BE2C (cell line): ENCODE measurements around the gene IL22RA1.

Source experiments
- DNase-seq: peaks from one replicate; pipeline ENCODE4 v3.0.0-alpha.2; 2020
- H3K27me3 ChIP-seq: fragments of 250-450 bp; sonication (Bioruptor Pico); 2 replicates; pipeline ENCODE4 v1.5.1; 2020; ENCODE audit warnings: mild to moderate bottlenecking
- H3K36me3 ChIP-seq: fragments of 250-450 bp; sonication (Bioruptor Pico); 2 replicates; pipeline ENCODE4 v1.5.1; 2020; ENCODE audit warnings: mild to moderate bottlenecking
- H3K4me1 ChIP-seq: fragments of 250-450 bp; sonication (Bioruptor Pico); 2 replicates; pipeline ENCODE4 v1.5.1; 2020
- H3K4me3 ChIP-seq: 2 replicates; pipeline ENCODE4 v1.5.1; 2011; ENCODE audit warnings: low read depth, low read length
- H3K9me3 ChIP-seq: fragments of 250-450 bp; sonication (Bioruptor Pico); 2 replicates; pipeline ENCODE4 v1.5.1; 2020
- CTCF ChIP-seq: IDR thresholded peaks from 2 replicates; pipeline ENCODE4 v1.5.1; 2012; ENCODE audit warnings: mild to moderate bottlenecking, low read depth, low read length

IL22RA1 gene

GRCh38 chr1:24108334-24109165 lies 34.4 kb downstream of the IL22RA1 start:
- TF ChIP-seq CTCF = no peak
- no peak overlapping the region for H3K4me3 ChIP-seq
- no peaks in the 10 kb centered on the region for H3K9me3 ChIP-seq
- no peak for DNase-seq
- no peaks in the 10 kb centered on the region for H3K4me1 ChIP-seq
- no peaks in the 10 kb centered on the region for H3K36me3 ChIP-seq
- no peaks in the 10 kb centered on the region for H3K27me3 ChIP-seq

- no peaks in the 10 kb centered on the region for H3K27me3 ChIP-seq
- no peaks in the 10 kb centered on the region for H3K9me3 ChIP-seq
- no peaks in the 10 kb centered on the region for H3K36me3 ChIP-seq
- no peak for TF ChIP-seq CTCF
- no peak overlapping the region for H3K4me3 ChIP-seq
- no peaks in the 10 kb centered on the region for H3K4me1 ChIP-seq
- no peak for DNase-seq
These were observed 35.3 kb downstream of the IL22RA1 start for GRCh38 chr1:24107462-24108138.

- Histone ChIP-seq H3K4me3 (no peak overlapping the region), H3K27me3 (no peaks in the 10 kb centered on the region), H3K9me3 (no peaks in the 10 kb centered on the region), H3K4me1 (no peaks in the 10 kb centered on the region), H3K36me3 (no peaks in the 10 kb centered on the region)
- DNase-seq = no peak
- no peak for TF ChIP-seq CTCF
These were observed 37.4 kb downstream of the IL22RA1 start for GRCh38 chr1:24105368-24106160.

GRCh38 chr1:24104854-24105253 lies 38.1 kb downstream of the IL22RA1 start:
- H3K27me3 ChIP-seq = no peaks in the 10 kb centered on the region
- no peaks in the 10 kb centered on the region for H3K9me3 ChIP-seq
- TF ChIP-seq CTCF = no peak
- H3K36me3 ChIP-seq = no peaks in the 10 kb centered on the region
- H3K4me3 ChIP-seq = no peak overlapping the region
- no peaks in the 10 kb centered on the region for H3K4me1 ChIP-seq
- no peak for DNase-seq

- TF ChIP-seq CTCF = no peak
- no peak overlapping the region for H3K4me3 ChIP-seq
- H3K9me3 ChIP-seq = no peaks in the 10 kb centered on the region
- no peaks in the 10 kb centered on the region for H3K27me3 ChIP-seq
- no peak for DNase-seq
- H3K4me1 ChIP-seq = no peaks in the 10 kb centered on the region
- no peaks in the 10 kb centered on the region for H3K36me3 ChIP-seq
These were observed 39.1 kb downstream of the IL22RA1 start for GRCh38 chr1:24103879-24104278.

- H3K9me3 ChIP-seq = no peaks in the 10 kb centered on the region
- TF ChIP-seq CTCF = no peak
- no peaks in the 10 kb centered on the region for H3K36me3 ChIP-seq
- DNase-seq = no peak
- H3K27me3 ChIP-seq = no peaks in the 10 kb centered on the region
- H3K4me1 ChIP-seq = no peaks in the 10 kb centered on the region
- H3K4me3 ChIP-seq = no peak overlapping the region
These were observed 39.5 kb downstream of the IL22RA1 start for GRCh38 chr1:24103408-24103807.
